Caco-2 (cell line): ENCODE measurements around the gene CHCHD1. TPM values are rescaled to one million over a fixed set of nuclear protein-coding genes. Genes with fewer than 3 reads are reported as not detected.

ENCODE experiments used
- BruUV-seq: library from RNA; stranded (reverse); fragments of 400-500 nt; replicated peaks from 2 replicates; lab custom pipeline; 2021; lab: Mats Ljungman, UMichigan
- CTCF ChIA-PET: fragments of 300-600 bp; sonication (Branson Sonifier 250); formaldehyde crosslinking; loops from one replicate; lab custom pipeline; 2022; ENCODE audit warnings: antibody characterized with exemption; lab: Charles Lee
- POLR2A ChIA-PET: fragments of 300-600 bp; sonication (Branson Sonifier 250); formaldehyde crosslinking; loops from one replicate; lab custom pipeline; 2022; ENCODE audit warnings: antibody characterized with exemption; lab: Charles Lee
- DNase-seq, 2 experiments: peaks; one replicate each; pipeline versions ENCODE4 v3.0.0 to v3.0.0-alpha.2; 2020 to 2022
- H3K27me3 ChIP-seq: replicated peaks from 2 replicates; pipeline ENCODE4 v1.6.0; 2011; ENCODE audit warnings: low read length; ENCODE audit not compliant: control insufficient read depth, insufficient read depth
- H3K36me3 ChIP-seq: 2 replicates; pipeline ENCODE4 v1.5.1; 2011; ENCODE audit warnings: low read length; ENCODE audit not compliant: control insufficient read depth, insufficient read depth
- H3K4me1 ChIP-seq: fragments of 250-450 bp; sonication (Bioruptor Pico); 2 replicates; pipeline ENCODE4 v1.5.1; 2020; ENCODE audit warnings: mild to moderate bottlenecking
- H3K4me3 ChIP-seq: 2 replicates; pipeline ENCODE4 v1.5.1; 2011; ENCODE audit warnings: low read depth, mild to moderate bottlenecking, control low read depth, low read length
- H3K9me3 ChIP-seq: fragments of 250-450 bp; sonication (Bioruptor Pico); 2 replicates; pipeline ENCODE4 v1.5.1; 2020; ENCODE audit warnings: mild to moderate bottlenecking, moderate library complexity
- H3K27ac Mint-ChIP-seq: one replicate; pipeline ENCODE4 v1.8.0; 2022; ENCODE audit warnings: mixed read lengths; ENCODE audit not compliant: unreplicated experiment
- H3K27me3 Mint-ChIP-seq: one replicate; pipeline ENCODE4 v1.8.0; 2022; ENCODE audit warnings: mixed read lengths; ENCODE audit not compliant: insufficient read depth, unreplicated experiment
- H3K36me3 Mint-ChIP-seq: one replicate; pipeline ENCODE4 v1.8.0; 2022; ENCODE audit warnings: mild to moderate bottlenecking, mixed read lengths; ENCODE audit not compliant: insufficient read depth, unreplicated experiment
- H3K4me1 Mint-ChIP-seq: one replicate; pipeline ENCODE4 v1.8.0; 2022; ENCODE audit warnings: low read depth, mixed read lengths; ENCODE audit not compliant: unreplicated experiment
- H3K4me3 Mint-ChIP-seq: one replicate; pipeline ENCODE4 v1.8.0; 2022; ENCODE audit warnings: mild to moderate bottlenecking, moderate library complexity, mixed read lengths; ENCODE audit not compliant: unreplicated experiment
- H3K9me3 Mint-ChIP-seq: one replicate; pipeline ENCODE4 v1.8.0; 2022; ENCODE audit warnings: mixed read lengths; ENCODE audit not compliant: unreplicated experiment
- intact Hi-C: fragments of 100-400 bp; cut with micrococcal nuclease; formaldehyde crosslinking; loops from one replicate; pipeline ENCODE4 v1.10.0; 2022; ENCODE audit not compliant: unreplicated experiment
- total RNA-seq: library from RNA; stranded (reverse); gene quantifications from 2 replicates; pipeline ENCODE4 v1.2.3, GENCODE V29; 2022
- TF ChIP-seq, protein P1 (sequence below), 2 experiments: fragments of 200-600 bp in 1 of 2; IDR thresholded peaks; 1 replicate in 1 of 2; 2 replicates in 1 of 2; pipeline versions ENCODE4 v1.5.1 to v1.8.0; 2011 to 2022; ENCODE audit warnings: antibody characterized with exemption in 1 of 2, control low read depth in 1 of 2, inconsistent platforms in 1 of 2, low read depth in 1 of 2, low read length in 1 of 2, mild to moderate bottlenecking in 1 of 2, moderate library complexity in 1 of 2; ENCODE audit not compliant: insufficient read depth in 1 of 2, severe bottlenecking in 1 of 2, unreplicated experiment in 1 of 2

Gene CHCHD1
- total RNA-seq, 1 experiment from 2014 or later: 44.1 TPM

DNA sequence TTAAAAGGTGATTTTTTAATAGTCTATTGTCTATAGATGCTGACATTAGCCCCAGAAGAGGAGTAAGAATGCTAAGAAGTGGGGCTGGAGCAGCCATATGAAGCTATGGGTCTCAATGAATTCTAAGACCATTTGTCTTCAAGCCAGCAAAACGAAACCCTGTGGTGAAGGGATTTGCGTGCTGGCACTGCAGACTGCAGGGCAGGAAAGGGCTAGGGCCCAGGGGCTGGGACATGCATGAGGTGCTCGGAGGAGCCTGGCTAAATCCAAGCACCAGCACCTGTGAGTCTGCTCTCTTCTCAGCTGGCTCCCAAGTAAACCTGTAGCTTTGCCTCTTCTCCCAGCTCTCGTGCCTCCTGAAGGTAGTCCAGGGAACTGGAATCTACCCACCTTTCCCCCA, 30.8 kb downstream of the CHCHD1 start:
- Histone ChIP-seq H3K36me3 (no peaks in the 10 kb centered on the region; the same call in 1 of the 2 replicates), H3K9me3 (no peaks in the 10 kb centered on the region), H3K27me3 (no peaks in the 10 kb centered on the region), H3K4me3 (no peak overlapping the region), H3K4me1 (no peaks in the 10 kb centered on the region)
- H3K36me3 Mint-ChIP-seq: peaks cover 53% of the 10 kb centered on the region
- no peak overlapping the region for H3K4me3 Mint-ChIP-seq
- no TSS peak for BruUV-seq
- no peak for DNase-seq
- POLR2A ChIA-PET: no interaction called here
- intact Hi-C loops: no loop called here
- no peak overlapping the region for H3K27ac Mint-ChIP-seq
- no peaks in the 10 kb centered on the region for H3K27me3 Mint-ChIP-seq
- TF ChIP-seq, protein P1, sequence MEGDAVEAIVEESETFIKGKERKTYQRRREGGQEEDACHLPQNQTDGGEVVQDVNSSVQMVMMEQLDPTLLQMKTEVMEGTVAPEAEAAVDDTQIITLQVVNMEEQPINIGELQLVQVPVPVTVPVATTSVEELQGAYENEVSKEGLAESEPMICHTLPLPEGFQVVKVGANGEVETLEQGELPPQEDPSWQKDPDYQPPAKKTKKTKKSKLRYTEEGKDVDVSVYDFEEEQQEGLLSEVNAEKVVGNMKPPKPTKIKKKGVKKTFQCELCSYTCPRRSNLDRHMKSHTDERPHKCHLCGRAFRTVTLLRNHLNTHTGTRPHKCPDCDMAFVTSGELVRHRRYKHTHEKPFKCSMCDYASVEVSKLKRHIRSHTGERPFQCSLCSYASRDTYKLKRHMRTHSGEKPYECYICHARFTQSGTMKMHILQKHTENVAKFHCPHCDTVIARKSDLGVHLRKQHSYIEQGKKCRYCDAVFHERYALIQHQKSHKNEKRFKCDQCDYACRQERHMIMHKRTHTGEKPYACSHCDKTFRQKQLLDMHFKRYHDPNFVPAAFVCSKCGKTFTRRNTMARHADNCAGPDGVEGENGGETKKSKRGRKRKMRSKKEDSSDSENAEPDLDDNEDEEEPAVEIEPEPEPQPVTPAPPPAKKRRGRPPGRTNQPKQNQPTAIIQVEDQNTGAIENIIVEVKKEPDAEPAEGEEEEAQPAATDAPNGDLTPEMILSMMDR (IDR thresholded peaks at IDR 0.05; ENCODE audit: insufficient read depth in 1 of 2, low read depth in 1 of 2, low read length in 1 of 2, severe bottlenecking in 1 of 2, unreplicated experiment in 1 of 2): no peak
- H3K9me3 Mint-ChIP-seq: no peaks in the 10 kb centered on the region
- no peaks in the 10 kb centered on the region for H3K4me1 Mint-ChIP-seq
- CTCF ChIA-PET: no interaction called here

DNA sequence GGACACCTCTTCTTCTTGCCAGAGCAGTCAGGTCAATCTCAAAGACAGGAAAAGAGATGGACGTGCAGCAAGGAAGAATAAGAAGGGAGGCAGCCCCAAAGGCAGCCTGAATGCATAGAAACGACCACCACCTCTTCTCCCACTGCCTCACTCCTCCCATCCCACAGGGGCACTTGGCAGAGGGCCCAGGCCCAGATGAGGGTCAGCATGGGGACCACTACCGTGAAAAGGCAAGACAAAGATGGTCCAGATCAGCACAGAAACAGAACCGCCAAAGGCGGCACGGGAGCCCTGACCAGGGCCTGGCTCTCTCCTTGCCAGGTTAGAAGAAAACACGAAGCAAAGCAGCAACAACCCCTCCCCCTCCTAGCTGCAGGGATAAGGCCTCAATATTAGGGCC, 31.5 kb downstream of the CHCHD1 start:
- ChIA-PET CTCF (no interaction called here), POLR2A (no interaction called here)
- no peaks in the 10 kb centered on the region for H3K9me3 Mint-ChIP-seq
- no peaks in the 10 kb centered on the region for H3K4me1 ChIP-seq
- TF ChIP-seq, protein P1 (IDR thresholded peaks at IDR 0.05; ENCODE audit: insufficient read depth in 1 of 2, low read depth in 1 of 2, low read length in 1 of 2, severe bottlenecking in 1 of 2, unreplicated experiment in 1 of 2): no peak
- intact Hi-C loops: no loop called here
- H3K27ac Mint-ChIP-seq: no peak overlapping the region
- H3K9me3 ChIP-seq: no peaks in the 10 kb centered on the region
- no peaks in the 10 kb centered on the region for H3K27me3 Mint-ChIP-seq
- H3K36me3 ChIP-seq: no peaks in the 10 kb centered on the region; the same call in 1 of the 2 replicates
- no peak overlapping the region for H3K4me3 Mint-ChIP-seq
- H3K4me1 Mint-ChIP-seq: no peaks in the 10 kb centered on the region
- no peaks in the 10 kb centered on the region for H3K27me3 ChIP-seq
- no peak for DNase-seq
- peaks cover 60% of the 10 kb centered on the region for H3K36me3 Mint-ChIP-seq
- no peak overlapping the region for H3K4me3 ChIP-seq
- BruUV-seq: no TSS peak

DNA sequence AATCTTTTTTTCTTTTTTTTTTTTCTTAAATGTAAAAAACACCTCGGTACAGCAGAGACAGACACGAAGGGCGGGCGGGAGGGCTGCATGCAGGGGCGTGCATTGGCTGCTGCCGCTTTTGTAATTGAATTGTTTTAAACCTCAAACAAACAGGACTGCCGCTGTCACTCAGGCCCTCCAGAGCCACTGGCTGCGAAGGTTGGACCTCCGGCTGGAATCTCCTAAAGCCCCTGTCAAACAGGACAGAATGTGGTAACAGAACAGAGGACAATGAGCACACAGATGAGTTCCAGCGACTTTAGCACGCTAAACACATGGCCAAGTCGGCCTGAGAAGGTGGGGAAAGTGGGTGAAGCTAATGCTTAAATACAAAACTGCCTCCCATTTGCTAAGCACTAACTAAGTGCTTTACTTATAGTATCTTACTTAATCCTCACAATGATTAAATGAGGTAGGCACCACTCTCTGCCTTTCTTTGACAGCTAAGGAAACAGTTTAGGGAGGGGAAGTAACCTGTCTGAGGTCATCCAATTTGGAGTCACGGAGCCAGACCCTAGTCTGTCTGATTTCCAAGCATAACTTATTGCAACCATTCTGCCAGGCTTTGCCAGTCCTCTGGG, 32.5 kb downstream of the CHCHD1 start:
- ChIA-PET POLR2A (no interaction called here), CTCF (interaction anchor here (1.3 kb wide), 1 partner anchor 14 kb away, joined by 4 read pairs; no protein-coding TSS in a partner anchor)
- Mint-ChIP-seq H3K4me3 (no peak overlapping the region), H3K27me3 (no peaks in the 10 kb centered on the region), H3K9me3 (no peaks in the 10 kb centered on the region), H3K4me1 (no peaks in the 10 kb centered on the region), H3K36me3 (peaks cover 66% of the 10 kb centered on the region), H3K27ac (no peak overlapping the region)
- H3K4me1 ChIP-seq: no peaks in the 10 kb centered on the region
- no TSS peak for BruUV-seq
- H3K27me3 ChIP-seq: no peaks in the 10 kb centered on the region
- DNase-seq: no peak
- H3K4me3 ChIP-seq: no peak overlapping the region
- TF ChIP-seq, protein P1 (IDR thresholded peaks at IDR 0.05; ENCODE audit: insufficient read depth in 1 of 2, low read depth in 1 of 2, low read length in 1 of 2, severe bottlenecking in 1 of 2, unreplicated experiment in 1 of 2): no peak
- intact Hi-C loops: no loop called here
- H3K9me3 ChIP-seq: no peaks in the 10 kb centered on the region
- no peaks in the 10 kb centered on the region; the same call in 1 of the 2 replicates for H3K36me3 ChIP-seq
